A549 (cell line): ENCODE results near the gene IL19. TPM values are rescaled to one million over a fixed set of nuclear protein-coding genes. Genes with fewer than 3 reads are reported as not detected.
A peak's percentile ranks its signal among the peaks of the same experiment; 100 is the strongest.

Experiments used
- ATAC-seq, 2 experiments: fragments of 200-7000 bp in 1 of 2; fragments of >200 bp in 1 of 2; cut with Nextera tagmentation in 1 of 2; cut with Tn5 transposase in 1 of 2; 3 replicates each; pipeline versions ENCODE4 v1.8.0 to v1.9.1; 2018 to 2020; ENCODE audit warnings: mild to moderate bottlenecking in 1 of 2, moderate library complexity in 1 of 2
- CTCF ChIA-PET: fragments of 300-600 bp; sonication (Branson Sonifier 250); formaldehyde crosslinking; extraction: SDS; loops from one replicate; lab custom pipeline; 2021; ENCODE audit warnings: antibody characterized with exemption, inconsistent platforms; lab: Yijun Ruan, JAX
- POLR2A ChIA-PET: fragments of 350-600 bp; formaldehyde crosslinking; extraction: SDS; loops from one replicate; lab custom pipeline; 2021; ENCODE audit warnings: antibody characterized with exemption, inconsistent platforms; lab: Yijun Ruan, JAX
- DNase-seq, 2 experiments: peaks; one replicate each; pipeline versions ENCODE4 v3.0.0 to v3.0.0-alpha.2; 2011 to 2016; ENCODE audit warnings: low read depth in 1 of 2, low spot score in 1 of 2
- FAIRE-seq: peaks from 2 replicates; lab custom pipeline; 2011; peaks lifted over from hg19 to GRCh38; lab: Jason Lieb, UNC
- H3K27ac ChIP-seq, 2 experiments: fragments of >200 bp; sonication (Bioruptor Twin); formaldehyde crosslinking; 3 replicates each; pipeline ENCODE4 v1.5.1; 2016 to 2017
- H3K4me1 ChIP-seq: fragments of >200 bp; sonication (Bioruptor Twin); formaldehyde crosslinking; 3 replicates; pipeline ENCODE4 v1.6.1; 2016
- H3K4me2 ChIP-seq: fragments of >200 bp; sonication (Bioruptor Twin); formaldehyde crosslinking; 3 replicates; pipeline ENCODE4 v1.6.1; 2016
- H3K4me3 ChIP-seq: fragments of >200 bp; sonication (Bioruptor Twin); formaldehyde crosslinking; 3 replicates; pipeline ENCODE4 v1.5.1; 2016
- H3K9me3 ChIP-seq: fragments of >200 bp; sonication (Bioruptor Twin); formaldehyde crosslinking; 3 replicates; pipeline ENCODE4 v1.6.1; 2016
- CBX8 ChIP-seq: fragments of 200-600 bp; sonication (generic); IDR thresholded peaks from 2 replicates; pipeline ENCODE4 v1.6.1; 2016
- CEBPB ChIP-seq, 2 experiments: fragments of >200 bp in 1 of 2; sonication (Bioruptor Twin) in 1 of 2; formaldehyde crosslinking in 1 of 2; IDR thresholded peaks; 2 replicates each; pipeline ENCODE4 v1.6.1; 2012 to 2016
- CHD2 ChIP-seq: fragments of 150-350 bp; IDR thresholded peaks from 2 replicates; pipeline ENCODE4 v1.6.1; 2014; ENCODE audit warnings: low read length; ENCODE audit not compliant: partially characterized antibody
- E2F6 ChIP-seq: IDR thresholded peaks from 2 replicates; pipeline ENCODE4 v1.6.1; 2012; ENCODE audit warnings: low read depth, borderline replicate concordance
- ESRRA ChIP-seq: fragments of 150-350 bp; IDR thresholded peaks from 2 replicates; pipeline ENCODE4 v1.6.1; 2014; ENCODE audit warnings: mild to moderate bottlenecking, low read length, borderline replicate concordance
- FOSL2 ChIP-seq, 2 experiments: fragments of 450-650 bp in 1 of 2; fragments of >200 bp in 1 of 2; sonication (Bioruptor Twin) in 1 of 2; formaldehyde crosslinking; IDR thresholded peaks; 2 replicates each; pipeline versions ENCODE4 v1.5.0 to v1.6.1; 2016 to 2020; ENCODE audit warnings: mild to moderate bottlenecking in 1 of 2, moderate library complexity in 1 of 2
- HDAC2 ChIP-seq: fragments of 200-600 bp; sonication (generic); IDR thresholded peaks from 2 replicates; pipeline ENCODE4 v1.6.1; 2016
- HEYL ChIP-seq: fragments of 250-450 bp; sonication (Bioruptor Pico); IDR thresholded peaks from 2 replicates; pipeline ENCODE4 v1.8.0; 2021; ENCODE audit warnings: mild to moderate bottlenecking, moderate library complexity
- HMGXB4 ChIP-seq: fragments of 250-450 bp; sonication (Bioruptor Pico); IDR thresholded peaks from 2 replicates; pipeline ENCODE4 v1.5.0; 2021; ENCODE audit warnings: mild to moderate bottlenecking, moderate library complexity, borderline replicate concordance
- HOXA7 ChIP-seq: fragments of 250-450 bp; sonication (Bioruptor Pico); IDR thresholded peaks from 2 replicates; pipeline ENCODE4 v1.5.0; 2020; ENCODE audit warnings: mild to moderate bottlenecking, moderate library complexity
- HOXB5 ChIP-seq: fragments of 250-450 bp; sonication (Bioruptor Pico); IDR thresholded peaks from 2 replicates; pipeline ENCODE4 v1.5.0; 2020; ENCODE audit warnings: mild to moderate bottlenecking, moderate library complexity
- MAFK ChIP-seq: fragments of 450-650 bp; IDR thresholded peaks from 2 replicates; pipeline ENCODE4 v1.6.1; 2014; ENCODE audit not compliant: partially characterized antibody
- NR3C1 ChIP-seq: fragments of >200 bp; sonication (Bioruptor Twin); formaldehyde crosslinking; IDR thresholded peaks from 3 replicates; pipeline ENCODE4 v1.6.1; 2017
- RAD21 ChIP-seq, 2 experiments: fragments of >200 bp in 1 of 2; sonication (Bioruptor Twin) in 1 of 2; formaldehyde crosslinking in 1 of 2; IDR thresholded peaks in 1 of 2; conservative IDR thresholded peaks in 1 of 2; 2 replicates in 1 of 2; 3 replicates in 1 of 2; pipeline ENCODE4 v1.6.1; 2012 to 2018; ENCODE audit warnings: inconsistent platforms in 1 of 2
- RNF2 ChIP-seq: fragments of 200-600 bp; sonication (generic); IDR thresholded peaks from 2 replicates; pipeline ENCODE4 v1.6.1; 2016; ENCODE audit warnings: low read depth, mild to moderate bottlenecking, antibody characterized with exemption, moderate library complexity, borderline replicate concordance
- TFCP2L1 ChIP-seq: fragments of 250-450 bp; sonication (Bioruptor Pico); IDR thresholded peaks from 2 replicates; pipeline ENCODE4 v1.5.0; 2021; ENCODE audit warnings: mild to moderate bottlenecking
- WGBS: methylation state at CpG from one replicate; pipeline ENCODE4 v1.1.6; 2017; ENCODE audit errors: missing lambda C conversion rate; 5-methylcytosine and 5-hydroxymethylcytosine counted together
- polyA plus RNA-seq, 4 experiments: library from polyadenylated mRNA; depleted of rRNA in 3 of 4; stranded (reverse); fragments of >200 nt; fragmentation: RNase III in 1 of 4; extraction: RNeasy Plus Mini Kit Qiagen cat#74134 plus additional on column Dnase treatment in 1 of 4; gene quantifications; 2 replicates in 3 of 4; 3 replicates in 1 of 4; pipeline ENCODE4 v1.2.3, GENCODE V29; 2011 to 2017

IL19 gene
- polyA plus RNA-seq, 2 of the 4 experiments (the other 2 are of a cell fraction), result not detected

DNA sequence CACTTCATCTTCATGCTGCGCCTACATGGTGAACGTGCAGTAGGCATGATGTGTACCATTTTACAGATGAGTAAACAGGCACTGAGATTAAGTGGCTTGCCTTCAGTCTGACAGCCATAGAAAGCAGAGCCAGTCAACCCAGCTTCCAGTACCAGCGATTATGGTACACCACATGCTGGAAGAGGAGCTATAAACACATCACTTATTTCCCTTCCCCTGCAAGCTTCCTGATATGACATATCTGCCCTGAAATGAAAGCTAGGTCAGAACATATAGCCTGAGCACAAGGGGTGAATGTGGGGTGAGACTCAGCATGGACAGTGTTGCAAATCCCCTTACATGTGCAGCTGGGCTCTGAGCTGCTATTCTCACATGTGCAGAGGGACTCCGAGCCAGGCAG is 61.1 kb downstream of the IL19 start:
- Histone ChIP-seq H3K27ac (no peak overlapping the region), H3K4me1 (no peaks in the 10 kb centered on the region), H3K9me3 (no peaks in the 10 kb centered on the region), H3K4me2 (no peak overlapping the region), H3K4me3 (no peak overlapping the region)
- CTCF ChIA-PET, result interaction anchor here (0.6 to 2.0 kb wide), 6 partner anchors 10 to 382 kb away, joined by 3 to 6 read pairs (median 3); no protein-coding TSS in a partner anchor
- POLR2A ChIA-PET, result no interaction called here
- ATAC-seq (no peak), DNase-seq (no peak), FAIRE-seq (no peak)
- WGBS, result 43% methylated on average over 4 of the region's 4 CpGs
- TF ChIP-seq CBX8 (no peak), ESRRA (no peak), RNF2 (no peak), MAFK (no peak), CHD2 (no peak), TFCP2L1 (no peak), FOSL2 (IDR thresholded peaks at IDR 0.05) (no peak), FOSL2 (CRISPR knock-in tag; IDR thresholded peaks at IDR 0.05) (no peak), E2F6 (no peak), CEBPB (IDR thresholded peaks at IDR 0.05) (no peak), RAD21 (conservative IDR thresholded peaks at IDR 0.05 in 1 of 2, IDR thresholded peaks at IDR 0.05 in 1 of 2) (no peak), NR3C1 (no peak), HMGXB4 (CRISPR knock-in tag) (no peak)

DNA sequence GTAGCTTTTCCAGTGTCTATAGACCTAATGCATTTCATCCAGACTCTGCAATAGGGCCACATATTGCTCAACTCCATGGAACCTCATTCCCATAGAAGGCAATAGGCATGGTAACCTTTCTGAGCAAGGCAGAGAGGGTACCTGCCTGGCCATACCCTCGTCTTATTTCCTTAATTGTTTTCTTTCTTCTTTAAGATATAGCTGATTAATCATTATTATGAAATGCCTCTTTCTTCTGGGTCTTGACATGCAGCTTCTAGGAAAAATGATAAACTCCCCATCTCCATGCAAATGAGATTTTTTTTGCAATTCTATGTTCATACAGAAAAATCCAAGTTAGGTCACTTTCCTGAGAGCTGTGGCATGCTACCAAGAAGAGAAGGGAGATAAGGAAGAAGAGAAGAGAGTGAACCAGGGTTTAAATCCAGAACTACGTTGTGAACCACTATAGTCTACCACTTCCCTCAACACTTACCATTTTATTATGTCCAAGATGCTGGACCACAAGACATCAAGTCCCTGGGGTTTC is 61.8 kb downstream of the IL19 start:
- no peaks in the 10 kb centered on the region for H3K9me3 ChIP-seq
- DNase-seq (no peak), FAIRE-seq (no peak), ATAC-seq (no peak)
- POLR2A ChIA-PET, result no interaction called here
- WGBS, result 5% methylated on average over 2 of the region's 2 CpGs
- no peak overlapping the region for H3K4me2 ChIP-seq
- no peak for TF ChIP-seq HDAC2
- no peak for TF ChIP-seq HEYL (CRISPR knock-in tag)
- TF ChIP-seq MAFK, result peak; percentile 14
- no peak overlapping the region for H3K4me3 ChIP-seq
- CTCF ChIA-PET, result interaction anchor here (0.7 to 2.0 kb wide), 8 partner anchors 11 to 353 kb away, joined by 3 to 6 read pairs (median 4); no protein-coding TSS in a partner anchor
- H3K27ac ChIP-seq, result no peak overlapping the region
- H3K4me1 ChIP-seq, result no peaks in the 10 kb centered on the region

- FAIRE-seq (no peak), DNase-seq (no peak), ATAC-seq (no peak)
- POLR2A ChIA-PET, result no interaction called here
- Histone ChIP-seq H3K27ac (no peak overlapping the region), H3K4me1 (no peaks in the 10 kb centered on the region), H3K9me3 (no peaks in the 10 kb centered on the region), H3K4me2 (no peak overlapping the region), H3K4me3 (no peak overlapping the region)
- CTCF ChIA-PET, result interaction anchor here (0.9 to 2.0 kb wide), 5 partner anchors 11 to 354 kb away, joined by 3 to 5 read pairs (median 4); no protein-coding TSS in a partner anchor
- TF ChIP-seq HOXA7 (CRISPR knock-in tag), result no peak
- no peak for TF ChIP-seq HOXB5 (CRISPR knock-in tag)
- no peak for TF ChIP-seq CEBPB (IDR thresholded peaks at IDR 0.05)
- no peak for TF ChIP-seq E2F6
- 64% methylated on average over 2 of the region's 2 CpGs for WGBS
These were observed 62.6 kb downstream of the IL19 start for GRCh38 chr1:206833106-206833680.
